ENCODE data around the gene COPS2.
A peak's percentile ranks its signal among the peaks of the same experiment; 100 is the strongest.

The COPS2 gene

GRCh38 chr15:49155834-49156627 is 632 bp upstream of the COPS2 start:
- no peak for DNase-seq (ENCODE audit: low read depth)

DNA sequence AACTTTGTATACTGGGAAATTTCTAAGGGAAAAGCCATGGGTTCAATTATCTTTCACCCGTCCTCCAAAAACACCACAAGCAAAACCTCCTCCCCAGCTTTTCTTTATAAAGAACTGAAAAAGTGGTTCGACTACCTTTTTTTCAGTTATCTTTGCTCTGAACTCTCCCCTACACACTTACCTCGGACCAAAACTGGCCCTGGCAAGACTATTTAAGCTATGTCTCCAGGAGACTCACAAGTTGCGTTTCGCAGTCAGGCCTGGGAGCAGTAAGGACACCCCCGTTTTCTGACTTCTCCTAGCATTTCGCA is 645 bp downstream of the COPS2 start:
- DNase-seq (ENCODE audit: low read depth), result no peak

DNA sequence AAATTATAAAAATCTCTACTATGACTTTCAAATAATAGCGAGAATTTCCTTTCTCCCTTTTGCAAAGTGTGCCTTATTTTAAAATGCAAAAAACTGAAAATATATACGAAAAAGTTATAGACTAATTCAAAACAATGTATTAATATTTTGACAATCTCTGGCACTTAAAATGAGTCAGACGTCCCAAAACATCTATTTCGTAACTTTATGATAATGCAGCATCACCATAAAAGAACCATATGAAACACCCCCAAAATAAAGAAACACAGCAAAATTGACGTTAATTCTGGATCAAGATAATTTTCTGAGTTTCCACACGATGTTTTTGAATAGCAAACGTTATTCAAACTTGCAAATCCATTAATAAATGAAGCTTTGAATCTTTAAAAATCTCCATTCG is 1.0 kb downstream of the COPS2 start:
- DNase-seq (ENCODE audit: low read depth), result no peak

DNA sequence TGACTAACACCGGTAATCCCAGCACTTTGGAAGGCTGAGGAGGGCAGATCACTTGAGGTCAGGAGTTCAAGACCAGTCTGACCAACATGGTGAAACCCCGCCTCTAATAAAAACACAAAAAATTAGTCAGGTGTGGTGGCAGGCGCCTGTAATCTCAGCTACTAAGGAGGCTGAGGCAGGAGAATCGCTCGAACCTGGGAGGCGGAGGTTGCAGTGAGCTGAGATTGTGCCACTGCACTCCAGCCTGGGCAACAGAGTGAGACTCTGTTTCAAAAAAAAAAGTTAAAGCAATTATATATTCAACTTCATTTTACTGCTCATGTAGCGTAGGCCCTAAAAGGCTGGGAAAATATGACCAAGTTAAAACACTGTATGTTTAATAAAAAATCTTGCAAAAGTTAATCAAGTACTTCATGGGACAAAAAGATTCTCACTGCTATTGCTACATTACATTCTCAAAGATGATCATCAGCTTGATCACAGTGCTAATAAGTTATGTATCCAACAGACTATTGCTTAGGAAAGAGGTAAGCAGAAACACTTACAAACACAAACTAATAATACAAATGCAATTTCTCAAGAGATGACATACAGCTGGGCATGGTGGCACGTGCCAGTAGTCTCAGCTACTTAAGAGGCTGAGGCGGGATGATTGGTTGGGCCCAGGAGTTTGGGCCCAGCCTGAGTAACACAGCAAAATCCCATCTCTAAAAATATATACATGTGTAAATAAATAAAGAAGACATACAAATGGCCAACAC is 2.7 kb downstream of the COPS2 start:
- no peak for DNase-seq (ENCODE audit: low read depth)

- no peak for DNase-seq (ENCODE audit: low read depth)
These were observed 3.6 kb downstream of the COPS2 start for GRCh38 chr15:49151831-49152230.

- DNase-seq (ENCODE audit: low read depth), result no peak
These were observed 6.7 kb downstream of the COPS2 start for GRCh38 chr15:49148727-49149126.

GRCh38 chr15:49148298-49148697 is 7.1 kb downstream of the COPS2 start:
- DNase-seq (ENCODE audit: low read depth), result no peak

- no peak for DNase-seq (ENCODE audit: low read depth)
These were observed 9.5 kb downstream of the COPS2 start for GRCh38 chr15:49145651-49146609.

DNA sequence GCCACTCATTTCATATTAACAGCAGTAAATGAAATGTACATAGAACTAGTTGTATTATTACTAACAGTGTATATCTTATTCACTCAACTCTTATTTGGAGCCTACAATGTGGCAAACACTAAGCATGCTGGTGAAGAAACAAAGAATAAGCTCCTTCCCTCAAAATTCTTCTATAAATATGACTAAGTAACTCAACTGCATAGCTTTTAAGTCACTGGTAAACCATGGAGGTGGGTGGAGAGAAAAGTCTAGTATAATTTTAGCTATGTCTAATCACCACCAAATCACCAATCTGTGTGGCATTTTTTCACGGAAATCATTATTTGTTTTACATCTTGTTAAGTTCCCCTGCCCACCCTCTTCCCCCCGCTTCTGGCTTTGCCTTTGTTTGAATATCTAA is 17.5 kb downstream of the COPS2 start:
- peak; percentile 36 for DNase-seq (ENCODE audit: low read depth)

DNA sequence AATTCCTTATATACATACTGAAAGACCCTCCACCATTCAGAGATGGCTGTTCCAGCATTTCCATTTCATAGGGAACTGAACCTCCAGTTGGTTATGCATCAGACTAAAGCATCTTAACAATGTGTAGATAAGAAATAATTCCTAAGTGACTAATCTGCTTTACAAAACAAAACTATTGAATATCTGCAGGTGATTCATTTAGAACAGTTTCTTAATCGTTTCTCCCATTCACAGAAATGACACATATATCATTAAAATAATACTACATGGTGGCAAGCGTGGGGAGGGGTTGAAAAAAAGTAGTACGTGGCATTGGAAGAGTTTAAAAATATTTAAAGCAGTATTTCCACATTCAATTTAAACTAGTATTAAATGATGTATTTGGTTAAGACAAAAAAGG is 19.5 kb downstream of the COPS2 start:
- DNase-seq (ENCODE audit: low read depth), result peak; percentile 83

DNA sequence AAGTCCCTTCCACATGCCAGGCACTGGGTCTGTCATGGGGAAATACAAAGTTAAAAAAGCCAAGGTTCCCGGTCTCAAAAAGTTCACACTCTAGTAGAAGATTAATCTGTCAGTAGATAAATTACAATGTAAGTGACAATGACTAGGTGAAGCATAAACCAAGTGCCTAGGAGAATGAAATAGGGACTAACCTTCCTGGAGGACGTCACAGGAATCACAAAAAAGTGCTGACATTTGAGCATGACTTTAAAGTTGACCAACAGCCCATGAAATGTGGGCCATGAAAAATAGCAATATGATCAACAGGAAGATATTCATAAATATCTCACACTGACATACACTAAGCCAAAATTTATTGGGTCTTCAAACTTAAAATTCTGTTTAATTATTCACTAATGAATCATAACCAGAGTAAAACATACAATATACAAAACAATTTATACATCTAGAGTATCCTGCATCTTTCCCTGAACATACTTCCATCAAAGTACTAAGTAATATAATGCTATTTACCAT is 20.0 kb downstream of the COPS2 start:
- DNase-seq (ENCODE audit: low read depth), result no peak

DNA sequence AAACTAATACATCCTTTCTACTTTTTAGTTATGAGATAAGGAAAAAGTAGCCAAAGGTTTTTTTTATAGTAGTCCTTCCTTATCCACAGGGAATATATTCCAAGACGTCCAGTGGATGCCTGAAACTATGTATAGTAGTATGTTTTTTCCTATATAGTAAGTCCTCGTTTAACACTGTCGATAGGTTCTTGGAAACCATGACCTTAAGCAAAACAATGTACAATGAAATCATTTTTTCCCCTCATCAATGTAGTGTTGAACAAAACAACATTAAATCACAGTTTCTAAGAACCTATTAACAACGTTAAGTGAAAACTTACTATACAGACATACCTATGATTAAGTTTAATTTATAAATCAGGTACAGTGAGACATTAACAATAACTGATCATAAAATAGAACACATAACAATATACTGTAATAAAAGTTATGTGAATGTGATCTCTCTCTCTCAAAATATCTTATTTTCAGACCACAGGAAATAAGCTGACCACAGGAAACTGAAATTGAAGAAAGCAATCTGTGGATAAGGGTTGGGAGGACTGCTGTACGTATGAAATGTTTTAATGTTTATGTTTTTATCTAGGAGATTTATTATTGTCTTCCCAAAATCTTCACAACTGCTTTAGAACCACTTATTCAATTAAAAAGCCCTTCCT is 20.6 kb downstream of the COPS2 start:
- DNase-seq (ENCODE audit: low read depth), result peak; percentile 46

- no peak for DNase-seq (ENCODE audit: low read depth)
These were observed 24.0 kb downstream of the COPS2 start for GRCh38 chr15:49131403-49131802.

- no peak for DNase-seq (ENCODE audit: low read depth)
These were observed 31.0 kb downstream of the COPS2 start for GRCh38 chr15:49124371-49124770.

DNA sequence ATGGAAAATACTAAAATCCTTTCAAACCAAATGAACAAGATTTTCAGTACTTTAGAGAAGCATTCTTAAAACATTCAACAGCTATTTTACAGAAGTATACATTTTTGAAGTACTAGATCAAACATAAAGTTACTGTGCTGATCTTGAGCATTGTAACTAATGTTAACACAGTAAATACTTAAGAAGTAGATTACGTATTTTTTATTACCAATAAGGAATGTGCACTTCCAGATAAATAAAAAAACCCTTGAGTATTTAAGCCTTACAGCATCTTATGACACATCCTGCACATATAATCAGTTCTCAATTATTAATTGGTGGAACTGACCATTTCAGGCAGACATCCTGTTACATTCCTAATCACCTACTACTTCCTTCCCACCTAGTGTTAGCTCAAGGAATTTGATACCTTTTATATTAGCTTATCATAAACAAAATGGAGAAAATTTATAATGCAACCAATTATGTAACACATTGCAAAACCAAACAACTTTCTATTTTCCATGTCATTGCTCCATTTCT is 32.8 kb downstream of the COPS2 start:
- no peak for DNase-seq (ENCODE audit: low read depth)

- no peak for DNase-seq (ENCODE audit: low read depth)
These were observed 33.5 kb downstream of the COPS2 start for GRCh38 chr15:49121901-49122300.

DNA sequence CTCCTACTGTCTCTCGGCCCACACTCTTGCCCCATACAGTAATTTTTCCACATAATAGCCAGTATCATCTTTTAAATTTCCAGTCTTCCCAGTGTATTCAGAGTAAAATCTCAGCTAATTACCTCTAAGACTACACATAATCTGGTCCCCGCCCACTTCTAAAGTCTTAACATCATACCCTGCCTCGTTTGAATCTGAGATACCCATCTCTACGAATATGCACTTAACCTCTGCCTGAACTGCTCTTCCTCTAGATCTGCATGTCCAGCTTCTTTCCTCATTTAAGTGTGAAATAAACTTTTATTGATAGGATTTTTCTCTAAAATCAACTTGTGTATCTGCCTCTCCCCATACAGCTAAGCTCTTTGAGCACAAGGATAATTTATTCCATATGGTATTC is 34.6 kb downstream of the COPS2 start:
- no peak for DNase-seq (ENCODE audit: low read depth)

GRCh38 chr15:49116108-49116857 is 39.1 kb downstream of the COPS2 start:
- no peak for DNase-seq (ENCODE audit: low read depth)

DNA sequence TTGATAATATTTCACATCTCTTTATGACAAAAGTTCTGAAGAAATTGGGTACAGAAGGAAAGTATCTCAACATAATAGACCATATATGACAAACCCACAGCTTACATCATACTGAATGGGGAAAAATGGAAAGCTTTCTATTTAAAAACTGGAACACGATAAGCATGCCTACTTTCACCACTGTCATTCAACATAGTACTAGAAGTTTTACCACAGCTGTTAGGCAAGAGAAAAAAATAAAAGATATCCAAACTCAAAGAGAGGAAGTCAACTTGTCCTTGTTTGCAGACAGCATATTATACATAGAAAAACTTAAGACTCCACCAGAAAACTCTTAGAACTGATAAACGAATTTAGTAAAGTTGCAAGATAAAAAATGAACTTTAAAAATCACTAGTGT is 40.3 kb downstream of the COPS2 start:
- no peak for DNase-seq (ENCODE audit: low read depth)

GRCh38 chr15:49110158-49110944 is 45.0 kb downstream of the COPS2 start:
- DNase-seq (ENCODE audit: low read depth), result no peak
